MCF 10A (cell line): ENCODE data around the gene OTUB2. TPM values are rescaled to one million over a fixed set of nuclear protein-coding genes. Genes with fewer than 3 reads are reported as not detected.
A peak's percentile ranks its signal among the peaks of the same experiment; 100 is the strongest.

Experiments used
- BruUV-seq: library from RNA; stranded (reverse); fragments of 400-500 nt; replicated peaks from 2 replicates; lab custom pipeline; 2021; lab: Mats Ljungman, UMichigan
- CTCF ChIA-PET: fragments of 300-600 bp; sonication (Branson Sonifier 250); formaldehyde crosslinking; extraction: SDS; loops from one replicate; lab custom pipeline; 2021; ENCODE audit warnings: antibody characterized with exemption, inconsistent platforms; lab: Yijun Ruan, JAX
- POLR2A ChIA-PET: fragments of 300-600, 350-650 bp; sonication (Branson Sonifier 250); formaldehyde crosslinking; extraction: SDS; loops from one replicate; lab custom pipeline; 2020; ENCODE audit warnings: antibody characterized with exemption, inconsistent platforms; lab: Yijun Ruan, JAX
- DNase-seq: peaks from one replicate; pipeline ENCODE4 v3.0.0-alpha.2; 2018; ENCODE audit not compliant: unreplicated experiment
- H3K27ac Mint-ChIP-seq: one replicate; pipeline ENCODE4 v1.8.0; 2022; ENCODE audit warnings: mild to moderate bottlenecking, low read depth, mixed read lengths; ENCODE audit not compliant: unreplicated experiment
- H3K27me3 Mint-ChIP-seq: one replicate; pipeline ENCODE4 v1.8.0; 2022; ENCODE audit warnings: mixed read lengths; ENCODE audit not compliant: insufficient read depth, unreplicated experiment
- H3K36me3 Mint-ChIP-seq: one replicate; pipeline ENCODE4 v1.8.0; 2022; ENCODE audit warnings: mild to moderate bottlenecking, moderate library complexity, mixed read lengths; ENCODE audit not compliant: insufficient read depth, unreplicated experiment
- H3K4me1 Mint-ChIP-seq: one replicate; pipeline ENCODE4 v1.8.0; 2022; ENCODE audit warnings: mixed read lengths; ENCODE audit not compliant: insufficient read depth, unreplicated experiment
- H3K4me3 Mint-ChIP-seq: one replicate; pipeline ENCODE4 v1.8.0; 2022; ENCODE audit warnings: mild to moderate bottlenecking, moderate library complexity, mixed read lengths; ENCODE audit not compliant: unreplicated experiment
- H3K9me3 Mint-ChIP-seq: one replicate; pipeline ENCODE4 v1.8.0; 2022; ENCODE audit warnings: mixed read lengths; ENCODE audit not compliant: unreplicated experiment
- intact Hi-C: fragments of 100-400 bp; cut with micrococcal nuclease; formaldehyde crosslinking; loops from 2 replicates; pipeline ENCODE4 v1.14.1; 2022
- total RNA-seq: library from RNA; stranded (reverse); gene quantifications from 2 replicates; pipeline ENCODE4 v1.2.3, GENCODE V29; 2022
- TF ChIP-seq, protein P1 (sequence below): fragments of 200-600 bp; IDR thresholded peaks from one replicate; pipeline ENCODE4 v1.8.0; 2022; ENCODE audit warnings: antibody characterized with exemption, mild to moderate bottlenecking; ENCODE audit not compliant: unreplicated experiment

OTUB2 gene
- total RNA-seq, 1 experiment from 2014 or later, result 1.2 TPM

DNA sequence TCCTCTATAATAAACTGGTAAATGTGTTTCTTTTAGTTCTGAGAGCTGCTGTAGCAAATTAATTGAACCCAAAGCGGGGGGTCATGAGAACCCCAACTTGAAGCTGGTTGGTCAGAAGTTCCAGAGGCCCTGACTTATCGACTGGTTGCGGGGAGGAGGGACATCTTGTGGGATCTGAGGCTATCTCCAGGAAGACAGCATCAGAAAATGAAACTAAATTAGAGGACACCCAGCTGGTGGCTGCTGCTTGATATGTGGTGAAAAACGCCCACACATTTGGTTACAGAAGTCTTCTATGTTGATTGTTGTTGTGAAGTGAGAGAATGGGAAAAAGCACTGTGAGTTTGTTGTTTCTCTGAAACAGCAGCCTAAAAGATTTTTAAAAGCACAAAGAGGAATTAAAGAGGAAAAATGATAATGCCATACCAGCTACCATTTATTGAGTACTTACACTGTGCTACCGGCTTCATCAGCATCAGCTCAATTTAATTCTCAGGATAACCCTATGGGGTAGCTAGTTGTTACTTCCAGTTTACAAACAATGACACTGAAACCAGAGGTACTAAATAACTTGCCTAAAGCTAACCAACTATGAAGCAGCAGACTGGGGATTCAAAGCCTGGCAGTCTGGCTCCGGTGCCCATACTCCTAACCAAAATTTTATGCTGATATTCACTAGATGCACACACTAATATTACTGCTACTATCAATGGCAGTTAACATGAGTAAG is 30.6 kb downstream of the OTUB2 start:
- BruUV-seq, result no TSS peak
- intact Hi-C loops, result no loop called here
- Mint-ChIP-seq H3K27ac (no peak overlapping the region), H3K36me3 (peaks cover 95% of the 10 kb centered on the region), H3K27me3 (no peaks in the 10 kb centered on the region), H3K4me1 (no peaks in the 10 kb centered on the region), H3K9me3 (no peaks in the 10 kb centered on the region), H3K4me3 (no peak overlapping the region)
- ChIA-PET CTCF (interaction anchor here (0.7 to 2.6 kb wide), 5 partner anchors 9 to 429 kb away, joined by 3 to 18 read pairs (median 6); no protein-coding TSS in a partner anchor), POLR2A (interaction anchor here (0.5 to 1.8 kb wide), 4 partner anchors 24 to 630 kb away, joined by 3 to 11 read pairs (median 4); partner anchors contain the start of genes DDX24, IFI27L1 and IFI27L2)
- TF ChIP-seq, protein P1, sequence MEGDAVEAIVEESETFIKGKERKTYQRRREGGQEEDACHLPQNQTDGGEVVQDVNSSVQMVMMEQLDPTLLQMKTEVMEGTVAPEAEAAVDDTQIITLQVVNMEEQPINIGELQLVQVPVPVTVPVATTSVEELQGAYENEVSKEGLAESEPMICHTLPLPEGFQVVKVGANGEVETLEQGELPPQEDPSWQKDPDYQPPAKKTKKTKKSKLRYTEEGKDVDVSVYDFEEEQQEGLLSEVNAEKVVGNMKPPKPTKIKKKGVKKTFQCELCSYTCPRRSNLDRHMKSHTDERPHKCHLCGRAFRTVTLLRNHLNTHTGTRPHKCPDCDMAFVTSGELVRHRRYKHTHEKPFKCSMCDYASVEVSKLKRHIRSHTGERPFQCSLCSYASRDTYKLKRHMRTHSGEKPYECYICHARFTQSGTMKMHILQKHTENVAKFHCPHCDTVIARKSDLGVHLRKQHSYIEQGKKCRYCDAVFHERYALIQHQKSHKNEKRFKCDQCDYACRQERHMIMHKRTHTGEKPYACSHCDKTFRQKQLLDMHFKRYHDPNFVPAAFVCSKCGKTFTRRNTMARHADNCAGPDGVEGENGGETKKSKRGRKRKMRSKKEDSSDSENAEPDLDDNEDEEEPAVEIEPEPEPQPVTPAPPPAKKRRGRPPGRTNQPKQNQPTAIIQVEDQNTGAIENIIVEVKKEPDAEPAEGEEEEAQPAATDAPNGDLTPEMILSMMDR, result no peak
- DNase-seq, result no peak

DNA sequence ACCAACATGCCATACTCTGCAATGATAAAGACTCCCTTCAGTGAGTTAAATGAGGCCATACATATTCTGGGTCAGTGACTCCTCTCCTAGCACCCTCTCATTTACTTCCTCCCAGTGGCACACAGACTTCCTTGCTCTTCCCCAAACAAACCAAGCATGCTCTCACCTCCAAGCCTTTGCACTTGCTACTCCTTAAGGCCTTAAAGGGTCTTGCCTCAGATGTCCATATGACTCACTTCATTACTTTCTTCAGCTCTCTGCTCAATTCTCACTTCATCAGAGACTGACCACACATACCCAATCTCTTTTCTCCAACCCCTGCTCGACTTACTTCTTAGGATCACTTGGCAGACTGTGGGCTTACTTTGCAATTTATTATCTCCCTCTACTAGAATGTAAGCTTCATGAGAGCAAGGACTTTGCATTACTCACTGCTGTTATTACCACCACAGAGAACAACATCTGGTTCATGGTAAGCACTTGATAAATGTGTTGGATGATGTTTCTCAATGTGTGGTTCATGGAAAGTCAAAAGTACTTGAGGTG is 32.1 kb downstream of the OTUB2 start:
- CTCF ChIA-PET, result interaction anchor here (0.6 to 2.6 kb wide), 4 partner anchors 8 to 121 kb away, joined by 3 to 18 read pairs (median 4); no protein-coding TSS in a partner anchor
- no peaks in the 10 kb centered on the region for H3K27me3 Mint-ChIP-seq
- no peak overlapping the region for H3K27ac Mint-ChIP-seq
- POLR2A ChIA-PET, result interaction anchor here (1.0 to 1.8 kb wide), 3 partner anchors 9 to 71 kb away, joined by 3 to 5 read pairs (median 4); partner anchors contain the start of gene IFI27L2
- no TSS peak for BruUV-seq
- TF ChIP-seq, protein P1, result no peak
- no peak for DNase-seq
- no peak overlapping the region for H3K4me3 Mint-ChIP-seq
- peaks cover 95% of the 10 kb centered on the region for H3K36me3 Mint-ChIP-seq
- H3K4me1 Mint-ChIP-seq, result peaks cover 14% of the 10 kb centered on the region
- intact Hi-C loops, result no loop called here
- no peaks in the 10 kb centered on the region for H3K9me3 Mint-ChIP-seq

DNA sequence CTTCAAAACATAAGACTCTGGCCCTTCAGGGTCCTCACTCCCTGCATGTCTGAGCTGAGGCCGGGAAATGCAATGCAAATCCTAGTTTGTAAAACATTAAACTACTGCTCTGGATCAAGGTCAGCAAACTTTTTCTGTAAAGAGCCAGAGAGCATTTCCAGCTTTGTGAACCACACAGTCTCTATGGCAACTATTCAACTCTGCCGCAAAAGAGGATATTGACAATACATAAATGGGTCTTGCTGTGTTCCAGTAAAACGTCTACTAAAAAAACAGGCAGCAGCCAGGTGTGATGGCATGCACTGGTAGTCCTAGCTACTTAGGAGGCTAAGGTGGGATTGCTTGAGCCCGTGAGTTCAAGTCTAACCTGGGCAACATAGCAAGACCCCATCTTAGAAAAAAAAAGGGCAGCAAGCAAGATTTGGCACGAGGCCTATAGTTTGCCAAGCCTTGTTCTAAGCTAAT is 32.6 kb downstream of the OTUB2 start:
- no peak for DNase-seq
- BruUV-seq, result no TSS peak
- no peaks in the 10 kb centered on the region for H3K27me3 Mint-ChIP-seq
- intact Hi-C loops, result no loop called here
- ChIA-PET CTCF (interaction anchor here (0.6 to 2.6 kb wide), 5 partner anchors 9 to 78 kb away, joined by 3 to 18 read pairs (median 4); no protein-coding TSS in a partner anchor), POLR2A (interaction anchor here (1.0 to 1.4 kb wide), 2 partner anchors 9 to 11 kb away, joined by 3 to 5 read pairs; no protein-coding TSS in a partner anchor)
- peaks cover 16% of the 10 kb centered on the region for H3K4me1 Mint-ChIP-seq
- TF ChIP-seq, protein P1, result no peak
- H3K4me3 Mint-ChIP-seq, result no peak overlapping the region
- H3K36me3 Mint-ChIP-seq, result peaks cover 93% of the 10 kb centered on the region
- H3K9me3 Mint-ChIP-seq, result no peaks in the 10 kb centered on the region
- H3K27ac Mint-ChIP-seq, result no peak overlapping the region

DNA sequence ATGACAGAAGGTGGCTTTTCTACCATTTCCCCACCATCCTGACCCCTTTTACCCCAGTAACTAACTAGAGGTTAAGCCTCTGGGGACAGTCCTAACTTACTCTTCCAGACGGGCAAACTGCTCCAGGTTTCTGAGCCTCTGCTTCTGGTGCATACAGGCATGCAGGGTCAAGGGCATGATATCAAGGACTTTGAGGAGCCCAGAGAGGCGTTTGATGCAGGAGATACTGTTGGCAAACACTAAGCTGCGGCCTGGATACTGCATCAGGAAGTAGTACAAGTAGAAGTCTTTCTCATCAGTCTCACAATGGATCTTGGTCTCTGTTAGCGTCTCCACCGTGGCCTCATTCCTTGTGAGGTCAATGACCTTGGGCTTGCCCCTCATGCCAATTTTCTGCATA is 33.9 kb downstream of the OTUB2 start:
- Mint-ChIP-seq H3K9me3 (no peaks in the 10 kb centered on the region), H3K27me3 (no peaks in the 10 kb centered on the region), H3K36me3 (peaks cover 80% of the 10 kb centered on the region), H3K27ac (no peak overlapping the region), H3K4me3 (no peak overlapping the region), H3K4me1 (peaks cover 17% of the 10 kb centered on the region)
- intact Hi-C loops, result no loop called here
- BruUV-seq, result TSS peak; percentile 43
- TF ChIP-seq, protein P1, result no peak
- ChIA-PET CTCF (interaction anchor here (1.0 to 1.4 kb wide), 2 partner anchors 8 to 77 kb away, joined by 4 read pairs; no protein-coding TSS in a partner anchor), POLR2A (no interaction called here)
- DNase-seq, result no peak
